ENCODE data around the gene TAF5. TPM values are rescaled to one million over a fixed set of nuclear protein-coding genes. Genes with fewer than 3 reads are reported as not detected.
A peak's percentile ranks its signal among the peaks of the same experiment; 100 is the strongest.
"Not testable (repeated sequence)": the region's sequence is repeated elsewhere in the genome, so short reads cannot be mapped to it uniquely, and the experiment has no call there.

Gene TAF5
- 12.9 TPM for polyA plus RNA-seq (2012; ENCODE audit: insufficient read depth, insufficient read length)

GRCh38 chr10:103367782-103368518 is at the start of gene TAF5:
Gene TAF5 (plus strand): TSS chr10:103367976. CDS start chr10:103367990, 14 bp downstream.
- DNase-seq (ENCODE audit: low read depth, low spot score) = peak; percentile 97
- H3K4me3 ChIP-seq (ENCODE audit: low read length) = peak within 1 kb of the TSS; percentile 70

DNA sequence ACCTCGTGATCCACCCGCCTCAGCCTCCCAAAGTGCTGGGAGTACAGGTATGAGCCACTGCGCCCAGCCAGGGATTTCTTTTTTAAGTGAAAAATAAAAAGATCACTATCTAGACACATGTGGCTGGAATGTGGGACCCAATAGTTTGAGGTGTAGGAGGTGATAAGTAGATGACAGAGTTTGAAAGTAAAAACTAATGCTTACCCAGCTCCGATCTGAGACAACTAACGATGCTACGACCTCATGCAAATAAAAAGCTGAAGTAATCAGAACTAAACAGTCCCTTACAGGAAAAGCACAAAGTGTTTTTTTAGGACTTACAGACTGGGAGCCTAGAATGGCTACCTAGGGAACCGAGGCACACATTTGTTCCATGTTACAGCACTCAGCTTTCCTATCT is 39.9 kb upstream of the TAF5 start:
- no peak overlapping the region for H3K4me3 ChIP-seq (ENCODE audit: low read length)
- no peak for DNase-seq (ENCODE audit: low read depth, low spot score)

DNA sequence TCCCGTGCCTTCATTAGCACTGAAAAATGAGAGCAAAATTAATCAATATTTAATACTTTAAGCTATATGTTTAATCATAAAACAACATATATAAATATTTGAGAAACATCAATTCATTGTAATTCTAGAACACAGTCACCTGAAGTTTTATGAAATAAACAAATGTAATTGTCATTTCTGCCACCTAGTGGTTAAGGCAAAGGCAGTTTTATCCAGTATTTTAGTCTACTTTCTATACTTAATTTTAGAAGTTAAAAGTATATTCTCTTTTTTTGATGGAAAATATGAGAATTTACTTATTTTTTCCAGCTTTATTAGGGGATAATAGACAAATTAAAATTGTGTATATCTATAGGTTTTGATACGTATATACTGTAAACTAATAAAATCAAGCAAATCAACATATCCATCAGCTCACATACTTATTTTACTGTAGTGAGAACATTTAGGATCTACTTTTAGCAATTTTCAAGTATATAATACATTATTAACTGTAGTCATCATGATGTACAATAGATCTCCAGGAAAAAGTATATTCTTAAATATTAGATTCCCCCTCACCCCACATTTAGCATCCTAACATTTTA is 33.7 kb upstream of the TAF5 start:
- no peak overlapping the region for H3K4me3 ChIP-seq (ENCODE audit: low read length)
- peak; percentile 25 for DNase-seq (ENCODE audit: low read depth, low spot score)

DNA sequence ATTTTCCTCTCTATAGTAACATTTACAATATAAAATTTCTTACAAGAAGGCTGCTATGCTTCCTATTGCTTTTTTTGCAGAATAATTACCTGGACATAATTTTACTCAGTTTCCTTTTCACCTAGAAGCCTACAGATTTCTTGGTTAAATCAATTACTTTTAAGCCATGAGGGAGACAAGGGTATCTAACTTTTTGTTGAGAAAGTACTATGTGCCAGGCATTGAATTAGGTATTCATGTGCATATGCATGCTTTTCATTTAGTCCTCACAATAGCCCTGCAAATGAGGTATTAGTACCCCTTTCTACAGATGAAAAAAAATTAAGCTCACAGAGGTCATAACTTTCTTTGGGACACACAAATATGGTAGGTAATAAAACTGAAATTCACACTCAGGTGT is 33.2 kb upstream of the TAF5 start:
- H3K4me3 ChIP-seq (ENCODE audit: low read length) = no peak overlapping the region
- DNase-seq (ENCODE audit: low read depth, low spot score) = no peak

DNA sequence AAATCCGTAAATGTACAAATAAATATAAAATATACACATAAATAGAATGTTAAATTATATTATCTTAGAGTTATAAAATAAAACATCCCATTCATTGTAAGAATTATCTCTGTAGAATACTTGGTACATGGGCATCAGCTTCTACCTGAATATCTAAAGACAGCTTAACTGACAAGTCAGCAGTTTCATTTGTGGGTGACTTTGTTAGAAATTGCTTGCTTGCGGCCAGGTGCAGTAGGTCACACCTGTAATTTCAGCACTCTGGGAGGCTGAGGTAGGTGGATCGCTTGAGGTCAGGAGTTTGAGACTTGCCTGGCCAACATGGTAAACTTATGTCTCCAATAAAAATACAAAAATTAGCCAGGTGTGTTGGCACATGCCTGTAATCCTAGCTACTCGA is 31.4 kb upstream of the TAF5 start:
- DNase-seq (ENCODE audit: low read depth, low spot score) = no peak
- H3K4me3 ChIP-seq (ENCODE audit: low read length) = no peak overlapping the region

GRCh38 chr10:103350175-103350516 is 17.6 kb upstream of the TAF5 start:
- DNase-seq (ENCODE audit: low read depth, low spot score) = no peak
- H3K4me3 ChIP-seq (ENCODE audit: low read length) = peak overlapping the region; percentile 75

DNA sequence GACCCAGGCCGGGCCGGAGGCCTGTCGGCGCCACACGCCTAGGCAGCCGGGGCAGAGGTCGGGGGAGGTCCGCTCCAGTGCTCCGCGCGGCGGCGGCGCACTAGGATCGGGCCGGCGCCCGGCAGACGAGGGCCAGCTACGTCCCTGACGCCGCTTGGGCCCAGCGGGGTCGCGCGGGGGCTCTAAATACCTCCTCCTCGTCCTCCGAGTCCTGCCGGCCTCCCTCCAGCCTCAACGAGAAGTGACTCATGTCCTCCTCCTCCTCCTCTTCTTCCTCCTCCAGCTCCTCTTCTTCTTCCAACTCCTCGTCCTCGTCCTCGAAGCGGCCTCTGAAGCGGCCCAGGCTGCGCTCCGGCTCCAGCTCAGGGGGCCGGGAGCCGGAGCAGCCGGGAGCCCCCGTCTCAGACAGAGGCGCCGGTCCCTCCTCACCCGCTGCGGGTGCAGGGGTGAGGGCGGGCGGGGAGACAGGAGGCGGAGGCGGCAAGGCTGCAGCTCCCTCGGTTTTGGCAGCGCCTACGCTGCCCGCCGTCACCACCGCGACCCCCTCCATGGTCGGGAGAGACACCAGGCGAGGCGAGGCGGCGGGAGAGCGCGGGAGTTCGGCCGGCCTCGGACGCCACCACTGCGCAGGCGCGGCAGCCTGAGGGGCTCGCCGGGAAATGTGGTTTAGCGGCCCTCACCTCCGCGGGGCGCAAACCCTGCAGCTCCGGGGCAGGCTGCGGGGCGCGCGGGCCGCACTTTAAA is 17.1 kb upstream of the TAF5 start, which contains the start of gene PCGF6:
TSS of gene PCGF6 (minus strand) at position 624 of the 744 bp plus-strand sequence. CDS start at position 550, 74 bp downstream.
- peak; percentile 41 for DNase-seq (ENCODE audit: low read depth, low spot score)
- H3K4me3 ChIP-seq (ENCODE audit: low read length) = peak within 1 kb of the TSS; percentile 75

GRCh38 chr10:103353281-103353680 is 14.5 kb upstream of the TAF5 start:
- DNase-seq (ENCODE audit: low read depth, low spot score) = no peak
- H3K4me3 ChIP-seq (ENCODE audit: low read length) = no peak overlapping the region

DNA sequence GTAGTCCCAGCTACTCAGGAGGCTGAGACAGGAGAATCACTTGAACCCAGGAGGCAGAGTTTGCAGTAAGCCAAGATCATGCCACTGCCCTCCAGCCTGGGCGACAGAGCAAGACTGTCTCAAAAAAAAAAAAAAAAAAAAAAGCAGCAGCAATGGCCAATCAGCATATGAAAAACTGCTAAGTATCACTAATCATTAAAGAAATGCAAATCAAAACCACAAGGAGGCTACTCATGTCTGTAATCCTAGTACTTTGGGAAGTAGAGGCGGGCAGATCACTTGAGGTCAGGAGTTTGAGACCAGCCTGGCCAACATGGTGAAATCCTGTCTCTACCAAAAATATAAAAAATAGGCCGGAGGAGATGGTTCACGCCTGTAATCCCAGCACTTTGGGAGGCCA is 13.2 kb upstream of the TAF5 start:
- not testable (repeated sequence) for H3K4me3 ChIP-seq (ENCODE audit: low read length); DNase-seq (ENCODE audit: low read depth, low spot score)

DNA sequence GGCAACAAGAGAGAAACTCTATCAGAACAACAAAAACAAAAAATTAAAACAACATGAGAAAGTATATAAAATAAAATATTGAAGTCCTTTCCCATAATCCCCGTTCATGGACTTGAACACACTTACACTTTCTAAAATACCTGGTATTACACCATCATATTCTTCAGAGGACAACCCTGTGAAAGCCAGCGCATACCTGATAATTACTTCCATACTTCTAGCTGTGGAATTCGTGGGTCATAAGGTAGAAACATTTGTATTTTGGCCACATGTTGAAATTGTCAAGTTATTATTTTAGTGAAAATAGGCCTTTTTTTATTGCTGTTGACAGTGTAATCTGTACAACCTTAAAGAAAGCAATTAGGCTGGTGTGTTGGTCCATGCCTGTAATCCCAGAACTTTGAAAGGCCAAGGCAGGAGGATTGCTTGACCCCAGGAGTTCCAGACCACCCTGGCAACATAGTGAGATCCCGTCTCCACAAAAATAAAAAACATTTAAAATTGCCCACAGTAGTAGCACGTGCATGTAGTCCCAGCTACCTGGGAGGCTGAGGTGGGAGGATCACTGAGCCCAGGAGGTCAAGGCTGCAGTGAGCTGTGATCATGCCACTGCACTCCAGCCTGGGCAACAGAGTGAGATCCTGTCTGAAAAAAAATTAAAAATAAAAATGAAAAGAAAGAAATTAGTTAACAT is 11.7 kb upstream of the TAF5 start:
- DNase-seq (ENCODE audit: low read depth, low spot score) = no peak
- H3K4me3 ChIP-seq (ENCODE audit: low read length) = no peak overlapping the region

GRCh38 chr10:103359493-103359892 is 8.3 kb upstream of the TAF5 start:
- not testable (repeated sequence) for DNase-seq (ENCODE audit: low read depth, low spot score); H3K4me3 ChIP-seq (ENCODE audit: low read length)

DNA sequence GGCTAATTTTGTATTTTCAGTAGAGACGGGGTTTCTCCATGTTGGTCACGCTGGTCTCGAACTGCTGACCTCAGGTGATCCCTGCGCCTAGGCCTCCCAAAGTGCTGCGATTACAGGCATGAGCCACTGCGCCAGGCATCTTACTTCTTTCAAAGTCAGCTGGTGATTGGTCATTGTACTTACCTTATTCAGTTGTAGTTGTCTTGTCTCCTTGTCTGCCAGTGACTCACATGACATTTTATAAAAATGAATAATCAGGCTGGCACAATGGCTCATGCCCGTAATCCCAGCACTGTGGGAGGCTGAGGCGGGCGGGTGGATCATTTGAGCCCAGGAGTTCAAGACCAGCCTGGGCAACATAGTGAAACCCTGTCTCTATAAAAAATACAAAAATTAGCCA is 7.0 kb upstream of the TAF5 start:
- H3K4me3 ChIP-seq (ENCODE audit: low read length); DNase-seq (ENCODE audit: low read depth, low spot score): not testable (repeated sequence)

DNA sequence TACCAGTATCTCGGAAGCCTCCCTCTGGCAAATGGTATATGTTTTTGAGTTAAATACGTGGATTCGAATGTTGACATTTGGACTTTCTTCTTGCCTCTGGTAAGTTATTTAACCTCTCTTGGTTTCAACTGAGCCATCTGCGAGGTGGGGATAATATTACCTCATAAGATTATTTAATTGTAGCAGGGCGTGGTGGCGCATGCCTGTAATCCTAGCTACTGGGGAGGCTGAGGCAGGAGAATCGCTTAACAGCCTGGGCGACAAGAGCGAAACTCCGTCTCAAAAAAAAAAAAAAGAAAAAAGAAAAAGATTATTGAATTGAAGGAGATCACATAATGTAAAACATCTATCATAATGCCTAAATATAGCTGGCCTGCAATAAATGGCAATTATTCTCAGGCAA is 396 bp upstream of the TAF5 start:
- peak overlapping the region; percentile 70 for H3K4me3 ChIP-seq (ENCODE audit: low read length)
- DNase-seq (ENCODE audit: low read depth, low spot score) = no peak

GRCh38 chr10:103373544-103373943 is 5.8 kb downstream of the TAF5 start:
- no peak overlapping the region for H3K4me3 ChIP-seq (ENCODE audit: low read length)
- peak; percentile 53 for DNase-seq (ENCODE audit: low read depth, low spot score)

DNA sequence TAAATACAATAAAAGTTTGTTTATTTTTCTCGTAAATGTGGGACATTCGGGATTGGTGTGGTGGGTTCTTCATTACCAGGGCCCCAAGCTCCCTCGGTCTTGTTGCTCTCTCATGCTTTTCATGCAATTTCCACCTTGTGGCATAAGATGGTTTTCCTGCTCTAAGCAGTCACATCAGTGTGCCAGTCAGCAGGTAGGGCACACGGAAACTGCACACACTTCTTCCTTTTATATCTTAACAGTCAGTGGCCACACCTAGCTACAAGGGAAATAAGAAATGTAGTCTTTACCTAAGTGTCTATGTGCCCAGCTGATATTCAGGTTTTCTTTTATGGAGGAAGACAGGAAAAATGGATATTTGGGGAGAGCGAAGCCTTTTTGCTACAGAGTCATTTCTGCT is 6.5 kb downstream of the TAF5 start:
- H3K4me3 ChIP-seq (ENCODE audit: low read length) = no peak overlapping the region
- no peak for DNase-seq (ENCODE audit: low read depth, low spot score)

- H3K4me3 ChIP-seq (ENCODE audit: low read length) = no peak overlapping the region
- DNase-seq (ENCODE audit: low read depth, low spot score) = no peak
Measured at GRCh38 chr10:103382769-103383168, 15.0 kb downstream of the TAF5 start.

DNA sequence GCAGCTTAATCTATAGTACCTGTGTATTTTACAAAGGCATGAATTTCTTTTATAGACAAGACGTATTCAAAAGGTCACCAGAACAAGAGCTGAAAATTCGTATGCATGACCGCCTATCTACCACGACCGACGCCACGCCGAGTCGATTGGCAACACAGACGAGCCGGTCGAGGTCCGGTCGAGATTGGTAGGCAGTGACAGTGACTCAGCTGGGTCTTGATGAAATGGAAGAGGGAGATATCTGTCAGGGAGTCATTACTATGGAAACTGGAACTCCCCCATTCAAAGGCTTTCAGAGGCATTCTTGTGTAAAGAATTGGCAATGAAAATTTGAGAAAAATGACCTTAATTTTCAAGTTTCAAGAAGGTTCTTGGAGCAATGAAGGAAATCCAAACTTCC is 26.4 kb downstream of the TAF5 start:
- DNase-seq (ENCODE audit: low read depth, low spot score) = no peak
- no peak overlapping the region for H3K4me3 ChIP-seq (ENCODE audit: low read length)

GRCh38 chr10:103395754-103396066 is 27.9 kb downstream of the TAF5 start:
- DNase-seq (ENCODE audit: low read depth, low spot score) = no peak
- H3K4me3 ChIP-seq (ENCODE audit: low read length) = peak overlapping the region; percentile 97

DNA sequence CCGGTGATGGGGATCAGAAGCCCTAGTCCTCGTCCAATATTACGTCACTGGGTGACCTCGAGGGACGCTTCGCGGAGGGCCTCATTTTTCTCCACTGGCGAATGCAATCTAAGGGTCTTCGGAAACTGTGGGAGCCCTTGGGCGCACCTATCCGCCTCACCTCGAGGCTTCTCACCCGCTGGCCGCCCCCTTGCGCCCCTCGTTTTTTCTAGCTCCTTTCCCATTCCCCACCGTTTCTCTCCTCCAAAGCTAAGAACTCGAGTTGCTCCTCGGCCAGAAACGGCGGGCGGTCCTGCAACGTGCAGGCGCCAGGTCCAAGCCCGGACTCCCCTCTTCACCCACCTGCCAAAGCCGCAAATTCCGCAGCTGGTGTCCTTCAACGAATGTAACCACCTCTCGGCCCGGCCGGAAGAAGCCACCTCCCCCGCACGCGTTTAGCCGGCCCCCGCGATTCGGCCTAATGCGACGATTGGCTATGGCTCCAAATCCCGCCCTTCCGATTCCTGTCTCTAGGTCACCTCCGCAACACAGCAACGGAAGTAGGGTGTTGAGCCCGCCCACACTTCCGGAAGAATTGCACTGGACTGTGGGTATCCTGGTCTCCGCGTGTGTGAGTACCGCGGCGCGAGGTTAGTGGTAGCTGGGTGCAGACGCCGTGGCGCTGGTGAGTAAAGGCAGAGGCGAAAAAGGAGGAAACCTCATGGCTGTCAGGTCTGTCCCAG is 28.5 kb downstream of the TAF5 start, which contains the start of the genes ATP5MK and PDCD11:
TSS of gene ATP5MK (minus strand) at position 409 of the 722 bp plus-strand sequence. CDS start 4,018 bp downstream, outside the sequence.
TSS of gene PDCD11 (plus strand) at position 560 of the 722 bp plus-strand sequence. CDS start 1,801 bp downstream, outside the sequence.
- peak; percentile 94 for DNase-seq (ENCODE audit: low read depth, low spot score)
- H3K4me3 ChIP-seq (ENCODE audit: low read length) = peak within 1 kb of the TSS; percentile 97

All from Jurkat, Clone E6-1 (cell line).